Urothelium cell line (cell line): ENCODE measurements around the gene LRRC4C.
"Not testable (repeated sequence)": the region's sequence is repeated elsewhere in the genome, so short reads cannot be mapped to it uniquely, and the experiment has no call there.

Experiments
- DNase-seq: peaks from one replicate; pipeline ENCODE4 v3.0.0; 2011; ENCODE audit warnings: low spot score, mixed read lengths
- FAIRE-seq: peaks from 2 replicates; lab custom pipeline; 2011; peaks lifted over from hg19 to GRCh38; lab: Jason Lieb, UNC

The LRRC4C gene

GRCh38 chr11:40215556-40215955 is 1243.9 kb downstream of the LRRC4C start:
- FAIRE-seq (no peak), DNase-seq (no peak)

DNA sequence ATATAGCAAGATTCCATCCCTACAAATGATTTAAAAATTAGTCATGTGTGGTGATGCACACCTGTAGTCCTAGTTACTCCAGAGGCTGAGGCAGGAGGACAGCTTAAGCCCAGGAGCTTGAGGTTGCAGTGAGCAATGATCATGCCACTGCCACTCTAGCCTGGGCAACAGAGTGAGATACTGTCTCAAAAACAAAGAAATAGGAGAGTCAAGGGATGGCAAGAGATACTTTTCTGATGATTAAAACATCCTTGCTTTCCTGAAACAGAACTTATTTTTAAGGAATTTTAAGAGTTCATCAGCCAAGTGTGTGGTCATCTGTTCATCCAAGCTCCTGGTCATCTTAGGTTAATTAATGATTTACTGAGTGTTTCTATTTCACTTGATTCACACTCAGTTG is 1252.0 kb downstream of the LRRC4C start:
- FAIRE-seq (no peak), DNase-seq (no peak)

GRCh38 chr11:40204228-40204627 is 1255.2 kb downstream of the LRRC4C start:
- FAIRE-seq = no peak

GRCh38 chr11:40203606-40204005 is 1255.8 kb downstream of the LRRC4C start:
- DNase-seq = no peak
- FAIRE-seq = no peak

More at GRCh38 chr11:40204228-40204627, 1255.2 kb downstream of the LRRC4C start:
- DNase-seq = no peak

GRCh38 chr11:40202589-40203270 is 1256.7 kb downstream of the LRRC4C start:
- DNase-seq = no peak
- FAIRE-seq = no peak

- DNase-seq, FAIRE-seq: not testable (repeated sequence)
Measured at GRCh38 chr11:40192590-40192989, 1266.9 kb downstream of the LRRC4C start.

DNA sequence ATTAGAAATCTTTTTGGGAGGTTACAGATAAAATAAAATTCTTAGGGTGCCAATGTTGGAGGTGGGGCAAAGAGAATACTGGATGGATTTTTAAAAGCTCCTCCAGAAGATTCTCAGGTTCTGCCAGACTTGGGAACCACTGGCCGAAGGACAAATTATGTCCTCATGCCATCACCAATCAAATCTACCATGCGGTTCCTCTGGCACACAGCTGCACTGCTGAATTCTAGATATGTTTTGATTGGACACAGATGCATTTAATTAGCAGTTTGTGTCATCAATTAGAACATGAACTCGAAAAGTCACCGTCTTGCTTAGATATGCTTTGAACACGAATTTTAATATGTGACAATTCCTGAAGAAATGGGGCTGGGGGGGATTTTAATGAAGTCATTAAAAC is 1269.2 kb downstream of the LRRC4C start:
- DNase-seq (no peak), FAIRE-seq (no peak)

DNA sequence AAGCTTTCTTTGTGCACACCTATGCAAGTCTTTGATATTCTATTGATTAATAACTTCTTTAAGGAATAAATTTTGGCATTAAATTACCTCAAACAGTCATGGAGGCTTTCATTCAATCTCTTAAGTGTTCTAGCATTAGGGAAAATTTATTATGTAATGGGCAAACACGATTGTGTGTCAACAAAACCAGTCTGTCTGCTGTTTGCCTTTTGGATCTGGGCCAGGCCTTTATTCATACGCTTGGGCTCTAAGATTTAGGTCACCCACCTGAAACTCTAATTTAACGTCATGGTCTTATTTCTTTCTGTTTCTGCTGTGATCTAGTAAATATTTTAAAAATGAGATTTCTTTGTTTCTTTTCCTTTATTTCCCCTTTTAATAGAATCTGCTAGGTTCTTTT is 1270.6 kb downstream of the LRRC4C start:
- no peak for DNase-seq
- no peak for FAIRE-seq

GRCh38 chr11:40187295-40187694 is 1272.2 kb downstream of the LRRC4C start:
- DNase-seq (no peak), FAIRE-seq (no peak)

DNA sequence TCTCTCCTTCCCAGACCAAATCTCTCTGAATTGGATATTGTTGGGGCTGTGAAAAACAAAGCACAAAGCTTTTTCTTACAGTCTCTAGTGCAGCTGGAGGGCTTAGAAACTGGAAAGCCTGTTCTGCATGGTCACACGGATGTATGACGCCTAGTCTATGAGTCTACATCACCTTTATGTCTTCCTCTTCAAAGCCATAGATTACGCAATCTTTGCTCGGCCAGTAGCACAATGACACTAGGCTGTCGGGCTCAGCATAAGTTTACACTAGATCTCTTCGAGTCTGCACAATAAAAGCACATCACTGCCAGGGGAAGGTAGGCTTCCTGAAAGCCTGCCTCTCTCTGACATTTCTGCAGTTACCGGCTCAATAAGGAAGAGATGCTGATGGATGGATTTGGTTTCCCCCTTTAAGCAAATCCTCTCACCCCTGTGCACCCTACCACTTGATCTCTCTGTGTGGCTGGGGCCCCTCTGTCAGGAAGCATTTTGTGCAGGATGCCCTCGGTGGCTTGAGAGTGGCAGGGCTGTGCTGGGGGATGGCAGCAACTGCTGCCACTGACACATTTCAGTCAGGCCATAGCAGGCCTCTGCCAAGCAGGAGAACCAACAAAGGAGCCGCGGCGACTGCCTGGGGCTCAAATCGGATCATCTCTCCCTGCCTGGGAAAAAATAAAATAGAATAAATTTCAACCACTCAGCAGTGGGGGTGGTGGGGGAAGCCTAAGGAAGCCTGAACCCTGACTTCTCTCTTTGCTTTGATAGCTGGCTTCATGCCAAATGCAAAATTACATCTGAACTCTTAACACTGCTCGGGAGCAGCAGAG is 1272.8 kb downstream of the LRRC4C start:
- DNase-seq (no peak), FAIRE-seq (no peak)

- DNase-seq = no peak
- no peak for FAIRE-seq
Measured at GRCh38 chr11:40185793-40186192, 1273.7 kb downstream of the LRRC4C start.

GRCh38 chr11:40183073-40184064 is 1276.1 kb downstream of the LRRC4C start:
- DNase-seq (no peak), FAIRE-seq (no peak)

GRCh38 chr11:40179541-40179940 is 1279.9 kb downstream of the LRRC4C start:
- DNase-seq (no peak), FAIRE-seq (no peak)

- FAIRE-seq = no peak
- DNase-seq = no peak
Measured at GRCh38 chr11:40178470-40178869, 1281.0 kb downstream of the LRRC4C start.

DNA sequence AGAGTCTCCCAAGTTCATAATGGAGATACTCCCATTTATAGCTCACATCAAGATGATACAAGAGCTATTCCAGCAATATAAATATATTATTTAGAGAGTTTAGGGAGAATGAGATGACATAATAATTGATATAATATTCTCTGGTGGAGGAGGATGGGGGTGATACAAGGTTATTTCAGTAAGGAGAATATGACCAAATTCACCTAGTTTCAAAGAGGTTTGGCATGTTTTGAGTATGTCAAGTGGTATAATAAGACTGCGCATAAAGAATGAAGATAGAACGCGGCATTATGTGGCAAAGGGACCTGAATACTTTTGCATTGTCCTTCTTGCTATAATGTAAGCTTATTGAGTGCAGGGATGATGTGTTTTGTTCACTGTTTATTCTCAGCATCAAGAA is 1283.5 kb downstream of the LRRC4C start:
- FAIRE-seq (no peak), DNase-seq (no peak)

DNA sequence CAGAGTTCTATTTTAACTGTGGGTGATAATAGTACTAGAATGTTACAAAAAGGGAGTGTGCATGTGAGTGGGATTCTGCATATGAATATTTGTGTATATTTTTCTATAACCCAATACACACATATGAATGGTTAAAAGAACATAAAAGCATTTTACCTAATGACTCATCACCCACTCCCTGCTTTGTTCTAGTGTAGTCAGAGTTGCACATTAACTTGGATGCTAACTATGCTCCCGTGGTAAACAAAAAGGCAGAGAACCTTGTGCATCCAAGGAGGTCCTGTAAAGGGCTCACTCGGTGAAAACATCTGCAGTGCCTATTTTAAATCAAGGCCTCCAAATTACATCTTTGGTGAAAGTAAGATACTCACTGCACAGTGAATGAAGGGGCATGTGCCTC is 1289.4 kb downstream of the LRRC4C start:
- FAIRE-seq (no peak), DNase-seq (no peak)

DNA sequence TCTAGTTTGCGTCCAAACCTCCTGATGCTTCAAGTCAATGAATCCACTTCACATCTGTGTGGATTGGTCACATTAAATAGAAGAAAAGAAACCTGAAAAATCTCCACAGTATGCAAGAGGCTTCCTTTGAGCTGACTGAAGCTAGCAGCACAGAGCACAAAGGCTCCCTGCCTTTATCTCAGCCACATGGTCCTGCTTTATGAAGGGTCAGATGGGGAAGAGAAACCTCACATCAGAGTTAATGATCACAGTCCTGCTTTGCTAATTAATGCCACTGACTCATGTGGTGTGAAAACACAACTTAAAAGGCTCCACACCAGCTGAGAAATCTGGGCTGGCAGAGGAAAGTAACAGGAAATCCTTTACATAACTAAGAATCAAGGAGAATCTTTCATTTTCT is 1291.0 kb downstream of the LRRC4C start:
- no peak for FAIRE-seq
- DNase-seq = no peak

GRCh38 chr11:40167805-40168204 is 1291.6 kb downstream of the LRRC4C start:
- not testable (repeated sequence) for DNase-seq, FAIRE-seq

DNA sequence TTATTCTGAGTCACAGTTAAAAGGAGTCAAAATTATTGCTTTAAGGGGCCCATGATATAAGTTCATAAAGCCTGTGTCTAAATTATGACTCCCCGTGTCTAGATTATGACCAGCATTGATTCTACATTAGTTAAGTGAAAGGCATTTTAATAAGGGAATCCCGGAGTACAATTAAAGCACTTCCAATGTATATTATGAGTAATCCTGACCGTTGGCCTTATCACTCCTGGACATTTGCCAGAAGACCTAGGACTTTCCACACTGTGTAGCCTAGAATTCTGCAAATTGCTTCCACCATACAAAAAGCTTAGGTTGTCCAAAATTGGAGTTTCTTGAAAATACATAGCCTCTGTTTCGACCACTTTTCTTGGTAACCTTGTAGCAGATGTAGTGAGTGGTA is 1292.6 kb downstream of the LRRC4C start:
- FAIRE-seq (no peak), DNase-seq (no peak)

- no peak for FAIRE-seq
- no peak for DNase-seq
Measured at GRCh38 chr11:40162901-40163883, 1296.3 kb downstream of the LRRC4C start.
